GM20000 (cell line): ENCODE data around the gene USP7.

Experiments used
- DNase-seq: peaks from one replicate; pipeline ENCODE4 v3.0.0; 2012; ENCODE audit warnings: low spot score
- TF ChIP-seq, protein P1 (sequence below): IDR thresholded peaks from 2 replicates; pipeline ENCODE4 v1.5.1; 2012; ENCODE audit warnings: mild to moderate bottlenecking, control low read depth; ENCODE audit errors: extremely low read depth, missing control alignments

Gene USP7

DNA sequence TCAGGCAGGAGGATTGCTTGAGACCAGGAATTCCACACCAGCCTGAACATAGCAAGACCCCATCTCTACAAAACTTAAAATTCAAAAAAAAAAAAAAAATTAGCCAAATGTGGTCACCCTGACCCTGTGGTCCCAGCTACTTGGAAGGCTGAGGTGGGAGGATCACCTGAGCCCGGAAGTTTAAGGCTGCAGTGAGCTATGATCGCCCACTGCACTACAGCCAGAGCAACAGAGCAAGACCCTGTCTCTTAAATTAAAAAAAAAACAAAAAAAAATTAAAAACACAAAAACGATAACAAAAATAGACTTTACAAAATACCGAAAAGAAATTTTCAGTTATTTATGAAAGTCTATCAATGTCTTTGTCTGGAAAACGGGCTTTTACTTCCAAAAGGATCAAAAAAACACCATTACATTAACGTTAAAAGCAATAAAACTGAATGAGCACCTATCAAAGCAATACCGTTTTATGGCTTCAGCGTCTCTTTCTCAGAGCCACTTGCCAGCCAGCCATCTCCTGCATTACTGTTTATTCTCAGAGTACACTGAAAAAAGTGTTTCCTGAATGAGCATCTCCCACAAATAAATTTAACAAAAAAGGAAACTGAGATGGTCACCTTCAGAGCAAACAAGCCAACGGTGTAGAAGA lies 6.1 kb downstream of the USP7 start:
- no peak for DNase-seq
- TF ChIP-seq, protein P1, sequence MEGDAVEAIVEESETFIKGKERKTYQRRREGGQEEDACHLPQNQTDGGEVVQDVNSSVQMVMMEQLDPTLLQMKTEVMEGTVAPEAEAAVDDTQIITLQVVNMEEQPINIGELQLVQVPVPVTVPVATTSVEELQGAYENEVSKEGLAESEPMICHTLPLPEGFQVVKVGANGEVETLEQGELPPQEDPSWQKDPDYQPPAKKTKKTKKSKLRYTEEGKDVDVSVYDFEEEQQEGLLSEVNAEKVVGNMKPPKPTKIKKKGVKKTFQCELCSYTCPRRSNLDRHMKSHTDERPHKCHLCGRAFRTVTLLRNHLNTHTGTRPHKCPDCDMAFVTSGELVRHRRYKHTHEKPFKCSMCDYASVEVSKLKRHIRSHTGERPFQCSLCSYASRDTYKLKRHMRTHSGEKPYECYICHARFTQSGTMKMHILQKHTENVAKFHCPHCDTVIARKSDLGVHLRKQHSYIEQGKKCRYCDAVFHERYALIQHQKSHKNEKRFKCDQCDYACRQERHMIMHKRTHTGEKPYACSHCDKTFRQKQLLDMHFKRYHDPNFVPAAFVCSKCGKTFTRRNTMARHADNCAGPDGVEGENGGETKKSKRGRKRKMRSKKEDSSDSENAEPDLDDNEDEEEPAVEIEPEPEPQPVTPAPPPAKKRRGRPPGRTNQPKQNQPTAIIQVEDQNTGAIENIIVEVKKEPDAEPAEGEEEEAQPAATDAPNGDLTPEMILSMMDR, result no peak

DNA sequence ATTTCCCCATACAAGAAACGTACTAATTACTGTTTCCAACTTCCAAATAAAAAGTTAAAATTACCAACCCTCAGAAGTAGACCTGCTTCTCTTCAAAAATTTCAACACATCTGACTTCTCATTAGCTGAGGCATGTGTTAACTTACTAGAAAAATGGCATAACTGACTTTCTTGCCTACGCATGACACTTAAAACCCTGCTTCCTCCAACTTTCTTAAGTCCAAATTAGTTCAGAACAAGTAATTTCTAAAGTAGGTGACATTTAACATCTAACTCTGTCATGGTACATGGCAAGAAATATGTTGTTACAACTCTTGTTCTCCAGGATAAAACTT lies 6.7 kb downstream of the USP7 start:
- no peak for DNase-seq

DNA sequence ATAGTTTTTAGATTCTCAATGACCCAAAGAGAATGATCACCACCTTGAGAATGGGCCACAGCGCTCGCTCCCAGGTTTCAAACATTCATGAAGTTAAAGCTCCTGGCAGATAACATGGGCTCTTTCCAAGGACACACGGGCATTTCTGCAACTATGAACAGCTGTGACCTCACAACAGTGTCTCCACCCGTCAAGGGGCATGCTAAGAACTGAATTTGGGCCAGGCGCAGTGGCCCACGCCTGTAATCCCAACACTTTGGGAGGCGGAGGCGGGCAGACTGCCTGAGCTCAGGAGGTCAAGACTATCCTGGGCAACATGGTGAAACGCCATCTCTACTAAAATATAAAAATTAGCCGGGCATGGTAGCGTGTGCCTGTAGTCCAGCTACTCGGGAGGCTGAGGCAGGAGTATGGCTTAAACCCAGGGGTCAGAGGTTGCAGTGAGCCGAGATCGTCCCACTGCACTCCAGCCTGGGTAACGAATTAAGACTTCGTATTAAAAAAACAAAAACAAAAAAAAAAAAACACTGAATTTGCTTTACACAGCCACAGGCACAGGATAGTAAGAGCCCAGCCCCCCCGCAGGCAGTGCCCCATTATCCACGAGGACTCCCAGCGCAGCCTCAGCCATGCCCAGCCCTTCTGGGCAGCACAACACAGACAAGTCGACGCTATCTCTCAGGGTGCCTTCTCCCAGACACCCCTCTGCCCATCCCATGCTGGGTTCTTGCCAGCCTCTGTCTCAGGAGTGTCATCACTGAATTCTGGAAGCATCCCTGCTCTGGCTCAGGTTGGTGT lies 7.2 kb downstream of the USP7 start:
- no peak for DNase-seq
- TF ChIP-seq, protein P1, result no peak

More for the DNA sequence above, 6.7 kb downstream of the USP7 start:
- TF ChIP-seq, protein P1, result no peak

DNA sequence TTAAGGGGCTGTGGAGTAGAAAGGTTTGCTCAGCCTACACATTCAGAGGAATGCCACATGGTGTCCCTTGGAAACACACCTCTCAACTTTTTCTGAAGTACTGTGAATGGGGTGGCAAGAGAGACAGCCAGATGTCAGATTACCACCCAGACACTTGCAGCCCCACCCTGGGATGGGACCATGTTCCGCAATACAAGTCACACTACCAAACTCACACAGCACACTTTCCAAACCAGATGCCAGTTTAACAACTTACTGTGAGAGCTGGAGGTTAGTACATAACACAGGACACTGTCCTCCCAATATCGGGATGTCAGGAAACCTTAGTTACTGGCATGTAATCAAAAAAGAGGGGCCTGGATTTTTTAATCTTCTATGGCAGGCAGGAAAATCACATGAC lies 7.9 kb downstream of the USP7 start:
- no peak for DNase-seq
- TF ChIP-seq, protein P1, result no peak

DNA sequence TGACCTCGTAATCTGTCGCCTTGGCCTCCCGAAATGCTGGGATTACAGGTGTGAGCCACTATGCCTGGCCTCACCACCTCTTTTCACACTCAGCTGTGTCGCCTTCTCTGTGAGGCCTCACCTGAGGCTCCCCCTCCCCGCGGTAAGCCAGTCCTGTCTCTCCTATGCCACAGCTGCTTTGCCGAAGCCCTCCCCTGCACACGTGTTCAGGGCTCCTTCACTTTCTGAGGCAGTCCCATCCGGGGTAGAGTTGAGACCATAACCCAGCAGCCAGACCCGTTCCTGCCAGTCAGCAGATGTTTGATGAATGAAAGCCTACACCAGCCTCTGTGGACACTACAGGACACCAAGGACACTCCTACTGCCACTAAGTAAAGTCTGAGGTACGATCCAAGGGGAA lies 10.6 kb downstream of the USP7 start:
- DNase-seq, result no peak
- TF ChIP-seq, protein P1, result no peak

DNA sequence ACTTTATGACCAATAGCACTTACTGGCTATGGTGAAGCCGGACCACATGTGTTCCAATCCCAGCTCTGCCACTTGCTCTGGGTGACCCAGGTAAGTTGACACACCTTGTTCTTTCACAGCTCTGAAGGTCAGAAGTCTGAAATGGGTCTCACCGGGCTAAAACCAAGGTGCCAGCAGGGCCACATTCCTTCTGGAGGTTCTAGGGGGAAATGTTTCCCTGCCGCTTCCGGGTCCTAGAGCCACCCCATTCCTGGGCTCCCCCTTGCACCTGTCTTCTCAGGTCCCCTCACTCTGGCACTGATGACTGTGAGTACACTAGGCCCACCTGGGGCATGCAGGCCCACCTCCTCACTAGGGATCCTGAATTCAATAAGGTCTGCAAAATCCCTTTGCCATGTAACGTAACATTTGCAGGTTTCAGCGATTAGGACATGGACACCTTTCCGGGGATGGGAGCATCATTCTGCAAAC lies 11.4 kb downstream of the USP7 start:
- DNase-seq, result no peak
- TF ChIP-seq, protein P1, result no peak
